GM12878 (cell line): ENCODE data around the gene POLR1A. TPM values are rescaled to one million over a fixed set of nuclear protein-coding genes. Genes with fewer than 3 reads are reported as not detected.

Source experiments
- ASH2L ChIP-seq: fragments of 300-600, 200-600 bp; sonication (generic); IDR thresholded peaks from 2 replicates; pipeline ENCODE4 v1.6.1; 2017; ENCODE audit warnings: low read depth, mild to moderate bottlenecking, borderline replicate concordance
- GATAD2B ChIP-seq: fragments of 450-650 bp; conservative IDR thresholded peaks from 2 replicates; pipeline ENCODE4 v1.6.1; 2017; ENCODE audit warnings: low read depth, mild to moderate bottlenecking, moderate library complexity
- KDM1A ChIP-seq: fragments of 200-600 bp; sonication (generic); IDR thresholded peaks from 2 replicates; pipeline ENCODE4 v1.6.1; 2016; ENCODE audit warnings: borderline replicate concordance
- NFIC ChIP-seq: IDR thresholded peaks from 2 replicates; pipeline ENCODE4 v1.6.1; 2012; ENCODE audit warnings: low read depth, mild to moderate bottlenecking, inconsistent platforms, low read length, moderate library complexity
- NFYA ChIP-seq: IDR thresholded peaks from 2 replicates; pipeline ENCODE4 v1.6.1; 2011; ENCODE audit warnings: low read depth, mild to moderate bottlenecking, low read length, improper control_type of control experiment, borderline replicate concordance
- POLR2A ChIP-seq: IDR thresholded peaks from 2 replicates; pipeline ENCODE4 v1.6.1; 2011; ENCODE audit warnings: low read depth, mild to moderate bottlenecking, low read length
- POLR2AphosphoS2 ChIP-seq: IDR thresholded peaks from 2 replicates; pipeline ENCODE4 v1.6.1; 2011; ENCODE audit warnings: low read depth, mild to moderate bottlenecking, low read length, improper control_type of control experiment, moderate library complexity
- RCOR1 ChIP-seq: conservative IDR thresholded peaks from 2 replicates; pipeline ENCODE4 v1.6.1; 2012; ENCODE audit warnings: low read depth, low read length, improper control_type of control experiment
- RFX5 ChIP-seq: IDR thresholded peaks from 2 replicates; pipeline ENCODE4 v1.6.1; 2011; ENCODE audit warnings: low read depth, low read length, improper control_type of control experiment
- SRF ChIP-seq, 2 experiments: IDR thresholded peaks; 2 replicates each; pipeline ENCODE4 v1.6.1; 2011; ENCODE audit warnings: low read depth in 2 of 2, low read length in 2 of 2, mild to moderate bottlenecking in 1 of 2, moderate library complexity in 1 of 2
- SUPT20H ChIP-seq: IDR thresholded peaks from 2 replicates; pipeline ENCODE4 v1.6.1; 2011; ENCODE audit warnings: low read depth, mild to moderate bottlenecking, low read length, moderate library complexity, borderline replicate concordance; ENCODE audit not compliant: control insufficient read depth
- ZBTB33 ChIP-seq: fragments of 450-650 bp; IDR thresholded peaks from 2 replicates; pipeline ENCODE4 v1.6.1; 2017; ENCODE audit warnings: mild to moderate bottlenecking
- ZSCAN29 ChIP-seq: fragments of 450-650 bp; IDR thresholded peaks from 2 replicates; pipeline ENCODE4 v1.6.1; 2017; ENCODE audit warnings: mild to moderate bottlenecking, moderate library complexity
- polyA plus RNA-seq, 11 experiments: library from polyadenylated mRNA; depleted of rRNA in 4 of 11; unstranded in 6 of 11; stranded (reverse) in 5 of 11; fragments of >200 nt; fragmentation: Nextera tagmentation in 4 of 11; fragmentation: Illumina TruSeq in 1 of 11; extraction: Ambion mirVana in 4 of 11; extraction: Trizol in 1 of 11; gene quantifications; 1 replicate in 1 of 11; 2 replicates in 10 of 11; pipeline versions ENCODE4 v1.2.1 to v1.2.3, GENCODE V29; 2011 to 2016; ENCODE audit warnings: inconsistent platforms in 2 of 11, missing spikeins in 2 of 11, low read depth in 1 of 11
- total RNA-seq, 4 experiments: library from RNA; depleted of rRNA in 3 of 4; stranded (reverse); fragments of >200 nt in 3 of 4; fragmentation: Illumina TruSeq in 1 of 4; extraction: Trizol in 1 of 4; gene quantifications; 2 replicates each; pipeline versions ENCODE4 v1.2.1 to v1.2.3, GENCODE V29; 2013 to 2021
- TF ChIP-seq, protein P1 (sequence below): fragments of 450-650 bp; IDR thresholded peaks from 2 replicates; pipeline ENCODE4 v1.6.1; 2017; ENCODE audit warnings: borderline replicate concordance
- TF ChIP-seq, protein P2 (sequence below): IDR thresholded peaks from 2 replicates; pipeline ENCODE4 v1.6.1; 2011; ENCODE audit warnings: borderline replicate concordance, low read depth, mild to moderate bottlenecking, moderate library complexity, low read length; ENCODE audit not compliant: insufficient read depth, poor library complexity, severe bottlenecking
- TF ChIP-seq, protein P3 (sequence below), 3 experiments: IDR thresholded peaks in 2 of 3; conservative IDR thresholded peaks in 1 of 3; 2 replicates each; pipeline ENCODE4 v1.5.1; 2011; ENCODE audit warnings: low read depth in 3 of 3, low read length in 3 of 3, mild to moderate bottlenecking in 3 of 3, control low read depth in 2 of 3, moderate library complexity in 2 of 3, inconsistent platforms in 1 of 3, mixed read lengths in 1 of 3; ENCODE audit not compliant: control insufficient read depth in 2 of 3, insufficient read depth in 1 of 3; ENCODE audit errors: extremely low read depth in 1 of 3
- TF ChIP-seq, protein P4 (sequence below): fragments of 150-350 bp; IDR thresholded peaks from 2 replicates; pipeline ENCODE4 v1.6.1; 2014; ENCODE audit warnings: mild to moderate bottlenecking, low read depth, low read length
- TF ChIP-seq, protein P5 (sequence below): IDR thresholded peaks from 2 replicates; pipeline ENCODE4 v1.6.1; 2011; ENCODE audit warnings: borderline replicate concordance, low read depth, mild to moderate bottlenecking, moderate library complexity, mixed read lengths, low read length; ENCODE audit not compliant: insufficient read depth; ENCODE audit errors: extremely low read length

The POLR1A gene
- total and polyA plus RNA-seq, 10 of the 15 experiments (the other 5 are each of a cell fraction or from before 2014, with no cell fraction given): 2.1 to 53.9 (median 17.8) TPM

- TF ChIP-seq, protein P1, sequence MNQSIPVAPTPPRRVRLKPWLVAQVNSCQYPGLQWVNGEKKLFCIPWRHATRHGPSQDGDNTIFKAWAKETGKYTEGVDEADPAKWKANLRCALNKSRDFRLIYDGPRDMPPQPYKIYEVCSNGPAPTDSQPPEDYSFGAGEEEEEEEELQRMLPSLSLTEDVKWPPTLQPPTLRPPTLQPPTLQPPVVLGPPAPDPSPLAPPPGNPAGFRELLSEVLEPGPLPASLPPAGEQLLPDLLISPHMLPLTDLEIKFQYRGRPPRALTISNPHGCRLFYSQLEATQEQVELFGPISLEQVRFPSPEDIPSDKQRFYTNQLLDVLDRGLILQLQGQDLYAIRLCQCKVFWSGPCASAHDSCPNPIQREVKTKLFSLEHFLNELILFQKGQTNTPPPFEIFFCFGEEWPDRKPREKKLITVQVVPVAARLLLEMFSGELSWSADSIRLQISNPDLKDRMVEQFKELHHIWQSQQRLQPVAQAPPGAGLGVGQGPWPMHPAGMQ: no peak
- TF ChIP-seq RFX5 (no peak), RCOR1 (no peak; the same call in 1 of the 2 replicates), SRF (IDR thresholded peaks at IDR 0.05; ENCODE audit: low read depth in 2 of 2, low read length in 2 of 2) (0 out of 4 replicates have a peak, but pooled peaks of 1 of the 2 experiments have one; percentile 18), POLR2AphosphoS2 (no peak), ZSCAN29 (no peak), POLR2A (no peak; the same call in 1 of the 2 replicates), NFIC (peak; percentile 70; the same call in 1 of the 2 replicates), NFYA (no peak), SUPT20H (no peak), KDM1A (no peak), ASH2L (peak; percentile 97), ZBTB33 (no peak), GATAD2B (0 out of 2 replicates have a peak, but pooled peaks have one; percentile 53)
- TF ChIP-seq, protein P2, sequence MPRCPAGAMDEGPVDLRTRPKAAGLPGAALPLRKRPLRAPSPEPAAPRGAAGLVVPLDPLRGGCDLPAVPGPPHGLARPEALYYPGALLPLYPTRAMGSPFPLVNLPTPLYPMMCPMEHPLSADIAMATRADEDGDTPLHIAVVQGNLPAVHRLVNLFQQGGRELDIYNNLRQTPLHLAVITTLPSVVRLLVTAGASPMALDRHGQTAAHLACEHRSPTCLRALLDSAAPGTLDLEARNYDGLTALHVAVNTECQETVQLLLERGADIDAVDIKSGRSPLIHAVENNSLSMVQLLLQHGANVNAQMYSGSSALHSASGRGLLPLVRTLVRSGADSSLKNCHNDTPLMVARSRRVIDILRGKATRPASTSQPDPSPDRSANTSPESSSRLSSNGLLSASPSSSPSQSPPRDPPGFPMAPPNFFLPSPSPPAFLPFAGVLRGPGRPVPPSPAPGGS: no peak
- TF ChIP-seq, protein P3, sequence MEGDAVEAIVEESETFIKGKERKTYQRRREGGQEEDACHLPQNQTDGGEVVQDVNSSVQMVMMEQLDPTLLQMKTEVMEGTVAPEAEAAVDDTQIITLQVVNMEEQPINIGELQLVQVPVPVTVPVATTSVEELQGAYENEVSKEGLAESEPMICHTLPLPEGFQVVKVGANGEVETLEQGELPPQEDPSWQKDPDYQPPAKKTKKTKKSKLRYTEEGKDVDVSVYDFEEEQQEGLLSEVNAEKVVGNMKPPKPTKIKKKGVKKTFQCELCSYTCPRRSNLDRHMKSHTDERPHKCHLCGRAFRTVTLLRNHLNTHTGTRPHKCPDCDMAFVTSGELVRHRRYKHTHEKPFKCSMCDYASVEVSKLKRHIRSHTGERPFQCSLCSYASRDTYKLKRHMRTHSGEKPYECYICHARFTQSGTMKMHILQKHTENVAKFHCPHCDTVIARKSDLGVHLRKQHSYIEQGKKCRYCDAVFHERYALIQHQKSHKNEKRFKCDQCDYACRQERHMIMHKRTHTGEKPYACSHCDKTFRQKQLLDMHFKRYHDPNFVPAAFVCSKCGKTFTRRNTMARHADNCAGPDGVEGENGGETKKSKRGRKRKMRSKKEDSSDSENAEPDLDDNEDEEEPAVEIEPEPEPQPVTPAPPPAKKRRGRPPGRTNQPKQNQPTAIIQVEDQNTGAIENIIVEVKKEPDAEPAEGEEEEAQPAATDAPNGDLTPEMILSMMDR (IDR thresholded peaks at IDR 0.05 in 2 of 3, conservative IDR thresholded peaks at IDR 0.05 in 1 of 3; ENCODE audit: control insufficient read depth in 2 of 3, extremely low read depth in 1 of 3, insufficient read depth in 1 of 3, low read depth in 3 of 3, low read length in 3 of 3): peak; percentile 39 to 56 (median 49); a peak in 5 of 6 replicates
- TF ChIP-seq, protein P4, sequence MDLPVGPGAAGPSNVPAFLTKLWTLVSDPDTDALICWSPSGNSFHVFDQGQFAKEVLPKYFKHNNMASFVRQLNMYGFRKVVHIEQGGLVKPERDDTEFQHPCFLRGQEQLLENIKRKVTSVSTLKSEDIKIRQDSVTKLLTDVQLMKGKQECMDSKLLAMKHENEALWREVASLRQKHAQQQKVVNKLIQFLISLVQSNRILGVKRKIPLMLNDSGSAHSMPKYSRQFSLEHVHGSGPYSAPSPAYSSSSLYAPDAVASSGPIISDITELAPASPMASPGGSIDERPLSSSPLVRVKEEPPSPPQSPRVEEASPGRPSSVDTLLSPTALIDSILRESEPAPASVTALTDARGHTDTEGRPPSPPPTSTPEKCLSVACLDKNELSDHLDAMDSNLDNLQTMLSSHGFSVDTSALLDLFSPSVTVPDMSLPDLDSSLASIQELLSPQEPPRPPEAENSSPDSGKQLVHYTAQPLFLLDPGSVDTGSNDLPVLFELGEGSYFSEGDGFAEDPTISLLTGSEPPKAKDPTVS: peak; percentile 43; the same call in 1 of the 2 replicates
- TF ChIP-seq, protein P5, sequence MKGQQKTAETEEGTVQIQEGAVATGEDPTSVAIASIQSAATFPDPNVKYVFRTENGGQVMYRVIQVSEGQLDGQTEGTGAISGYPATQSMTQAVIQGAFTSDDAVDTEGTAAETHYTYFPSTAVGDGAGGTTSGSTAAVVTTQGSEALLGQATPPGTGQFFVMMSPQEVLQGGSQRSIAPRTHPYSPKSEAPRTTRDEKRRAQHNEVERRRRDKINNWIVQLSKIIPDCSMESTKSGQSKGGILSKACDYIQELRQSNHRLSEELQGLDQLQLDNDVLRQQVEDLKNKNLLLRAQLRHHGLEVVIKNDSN: peak; percentile 54
These were observed 69.6 kb downstream of the POLR1A start (continued) for GRCh38 chr2:86035883-86036668.
